ENCODE measurements around the gene SMIM29.

DNA sequence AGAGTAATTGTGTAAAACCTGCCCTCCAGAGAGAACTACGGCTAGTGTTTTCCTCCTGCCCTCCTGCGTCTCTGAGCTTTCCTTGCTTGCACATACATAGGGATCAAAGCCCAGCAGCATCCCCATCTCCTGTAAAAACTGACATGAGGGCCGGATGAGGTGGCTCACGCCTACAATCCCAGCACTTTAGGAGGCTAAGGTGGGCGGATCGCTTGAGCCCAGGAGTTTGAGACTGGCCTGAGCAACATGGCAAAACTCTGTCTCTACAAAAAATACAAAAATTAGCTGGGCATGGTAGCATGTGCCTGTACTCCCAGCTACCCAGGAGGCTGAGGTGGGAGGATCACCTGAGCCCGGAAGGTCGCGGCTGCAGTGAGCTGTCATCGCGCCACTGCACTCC, 40.3 kb upstream of the SMIM29 start:
- no peak for TF ChIP-seq EZH2 (IDR thresholded peaks at IDR 0.05; ENCODE audit: borderline replicate concordance, insufficient read depth, low read depth, low read length, poor library complexity, severe bottlenecking)
- TF ChIP-seq, protein P1, sequence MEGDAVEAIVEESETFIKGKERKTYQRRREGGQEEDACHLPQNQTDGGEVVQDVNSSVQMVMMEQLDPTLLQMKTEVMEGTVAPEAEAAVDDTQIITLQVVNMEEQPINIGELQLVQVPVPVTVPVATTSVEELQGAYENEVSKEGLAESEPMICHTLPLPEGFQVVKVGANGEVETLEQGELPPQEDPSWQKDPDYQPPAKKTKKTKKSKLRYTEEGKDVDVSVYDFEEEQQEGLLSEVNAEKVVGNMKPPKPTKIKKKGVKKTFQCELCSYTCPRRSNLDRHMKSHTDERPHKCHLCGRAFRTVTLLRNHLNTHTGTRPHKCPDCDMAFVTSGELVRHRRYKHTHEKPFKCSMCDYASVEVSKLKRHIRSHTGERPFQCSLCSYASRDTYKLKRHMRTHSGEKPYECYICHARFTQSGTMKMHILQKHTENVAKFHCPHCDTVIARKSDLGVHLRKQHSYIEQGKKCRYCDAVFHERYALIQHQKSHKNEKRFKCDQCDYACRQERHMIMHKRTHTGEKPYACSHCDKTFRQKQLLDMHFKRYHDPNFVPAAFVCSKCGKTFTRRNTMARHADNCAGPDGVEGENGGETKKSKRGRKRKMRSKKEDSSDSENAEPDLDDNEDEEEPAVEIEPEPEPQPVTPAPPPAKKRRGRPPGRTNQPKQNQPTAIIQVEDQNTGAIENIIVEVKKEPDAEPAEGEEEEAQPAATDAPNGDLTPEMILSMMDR (IDR thresholded peaks at IDR 0.05) = no peak
